Transverse colon (tissue), 4 donors: ENCODE results near the gene SLC17A9. TPM values are rescaled to one million over a fixed set of nuclear protein-coding genes. Genes with fewer than 3 reads are reported as not detected.

Experiments used
- DNase-seq: peaks from one replicate; pipeline ENCODE4 v3.0.0-alpha.2; 2019
- H3K27ac ChIP-seq, 4 donors: fragments of 200-600 bp; sonication (generic); 2 replicates each; pipeline ENCODE4 v1.5.1; 2016 to 2018; ENCODE audit warnings: inconsistent platforms in 4 of 4
- H3K27me3 ChIP-seq: fragments of 200-600 bp; sonication (generic); 2 replicates; pipeline ENCODE4 v1.5.1; 2017; ENCODE audit warnings: inconsistent platforms
- H3K36me3 ChIP-seq, 4 donors: fragments of 200-600 bp; sonication (generic); 2 replicates each; pipeline ENCODE4 v1.5.1; 2017 to 2019; ENCODE audit warnings: inconsistent platforms in 4 of 4
- H3K4me1 ChIP-seq, 4 donors: fragments of 200-600 bp; sonication (generic); 2 replicates each; pipeline ENCODE4 v1.5.1; 2017 to 2020; ENCODE audit warnings: inconsistent platforms in 4 of 4
- H3K4me3 ChIP-seq, 4 donors: fragments of 200-600 bp; sonication (generic); 1 replicate in 1 of 4; 2 replicates in 3 of 4; pipeline versions ENCODE4 v1.5.1 to v1.6.1; 2017 to 2019; ENCODE audit warnings: inconsistent platforms in 4 of 4
- H3K9me3 ChIP-seq, 2 donors: fragments of 200-600 bp; sonication (generic); 2 replicates each; pipeline ENCODE4 v1.5.1; 2017 to 2019; ENCODE audit warnings: inconsistent platforms in 2 of 2
- EP300 ChIP-seq: sonication (generic); formaldehyde crosslinking; IDR thresholded peaks from one replicate; pipeline ENCODE4 v1.6.1; 2017; ENCODE audit warnings: antibody characterized with exemption, low read depth
- POLR2A ChIP-seq: fragments of 450-650 bp; IDR thresholded peaks from one replicate; pipeline ENCODE4 v1.6.1; 2016; ENCODE audit warnings: antibody characterized with exemption, mild to moderate bottlenecking, moderate library complexity
- POLR2AphosphoS5 ChIP-seq, 3 donors: sonication (generic); formaldehyde crosslinking; IDR thresholded peaks; one replicate each; pipeline ENCODE4 v1.6.1; 2016; ENCODE audit warnings: antibody characterized with exemption in 3 of 3
- WGBS, 2 donors: methylation state at CpG; one replicate each; pipeline ENCODE4 v1.1.5; 2018; ENCODE audit warnings: low coverage in 1 of 2; 5-methylcytosine and 5-hydroxymethylcytosine counted together
- in situ Hi-C, 4 donors: fragments of 200-750 bp; cut with MboI; loops; one replicate each; pipeline versions ENCODE4 v1.15.0 to v1.15.1; 2017; ENCODE audit warnings: low sequenced_read_pairs in 3 of 4, low pct_ligation_motif_present in 1 of 4, low pct_unique_long_range_greater_than_20kb in 1 of 4
- intact Hi-C: fragments of 100-400 bp; cut with DNase I; formaldehyde crosslinking; loops from one replicate; pipeline ENCODE4 v1.15.1; 2023; ENCODE audit warnings: low total_unique reads
- total RNA-seq, 4 donors: library from RNA; depleted of rRNA; stranded (reverse); fragments of >200 nt; gene quantifications; one replicate each; pipeline ENCODE4 v1.1.0, GENCODE V29; 2016
- TF ChIP-seq, protein P1 (sequence below), 5 experiments: fragments of 200-600 bp in 3 of 5; fragments of 450-650 bp in 2 of 5; sonication (generic) in 3 of 5; IDR thresholded peaks; 1 replicate in 2 of 5; 2 replicates in 3 of 5; pipeline ENCODE4 v1.5.1; 2016 to 2017; ENCODE audit warnings: antibody characterized with exemption in 5 of 5, inconsistent platforms in 3 of 5, mild to moderate bottlenecking in 2 of 5, moderate library complexity in 1 of 5

SLC17A9 gene
- total RNA-seq, 4 donors from 2014 or later = 2.8 to 32.9 (median 4.6) TPM

DNA sequence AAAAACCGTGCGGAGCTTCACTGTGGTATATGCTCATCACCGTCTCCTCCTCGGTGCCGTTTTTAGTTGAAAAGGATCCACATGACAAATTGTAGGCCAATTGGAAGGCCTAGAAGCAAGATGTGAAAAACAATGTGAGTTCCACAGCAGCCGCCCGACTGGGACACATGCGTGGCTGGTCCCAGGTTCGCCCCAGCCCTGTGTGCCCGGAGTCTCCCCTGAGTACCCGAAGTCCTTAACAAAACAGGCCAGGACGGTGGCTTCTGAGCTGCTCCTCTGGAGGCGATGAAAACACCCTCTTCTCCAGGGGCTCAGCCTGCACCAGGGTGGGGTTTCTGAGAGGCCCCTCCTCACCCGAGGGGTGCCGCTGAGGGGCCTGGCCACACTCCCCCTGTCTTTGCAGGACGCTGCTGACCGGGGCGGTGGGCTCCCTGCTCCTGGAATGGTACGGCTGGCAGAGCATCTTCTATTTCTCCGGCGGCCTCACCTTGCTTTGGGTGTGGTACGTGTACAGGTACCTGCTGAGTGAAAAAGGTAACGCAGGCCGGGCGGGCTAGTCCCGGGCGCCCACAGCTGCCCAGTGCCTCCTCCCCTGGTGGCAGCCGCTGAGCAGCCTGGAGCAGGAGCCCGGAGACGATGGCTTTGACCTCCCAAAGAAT is 9.8 kb downstream of the SLC17A9 start:
- no peaks in the 10 kb centered on the region for H3K36me3 ChIP-seq
- intact Hi-C loops (no loop called here), in situ Hi-C loops (no loop called here)
- no peaks in the 10 kb centered on the region for H3K4me1 ChIP-seq
- TF ChIP-seq POLR2A (no peak), EP300 (no peak), POLR2AphosphoS5 (IDR thresholded peaks at IDR 0.05) (no peak)
- TF ChIP-seq, protein P1, sequence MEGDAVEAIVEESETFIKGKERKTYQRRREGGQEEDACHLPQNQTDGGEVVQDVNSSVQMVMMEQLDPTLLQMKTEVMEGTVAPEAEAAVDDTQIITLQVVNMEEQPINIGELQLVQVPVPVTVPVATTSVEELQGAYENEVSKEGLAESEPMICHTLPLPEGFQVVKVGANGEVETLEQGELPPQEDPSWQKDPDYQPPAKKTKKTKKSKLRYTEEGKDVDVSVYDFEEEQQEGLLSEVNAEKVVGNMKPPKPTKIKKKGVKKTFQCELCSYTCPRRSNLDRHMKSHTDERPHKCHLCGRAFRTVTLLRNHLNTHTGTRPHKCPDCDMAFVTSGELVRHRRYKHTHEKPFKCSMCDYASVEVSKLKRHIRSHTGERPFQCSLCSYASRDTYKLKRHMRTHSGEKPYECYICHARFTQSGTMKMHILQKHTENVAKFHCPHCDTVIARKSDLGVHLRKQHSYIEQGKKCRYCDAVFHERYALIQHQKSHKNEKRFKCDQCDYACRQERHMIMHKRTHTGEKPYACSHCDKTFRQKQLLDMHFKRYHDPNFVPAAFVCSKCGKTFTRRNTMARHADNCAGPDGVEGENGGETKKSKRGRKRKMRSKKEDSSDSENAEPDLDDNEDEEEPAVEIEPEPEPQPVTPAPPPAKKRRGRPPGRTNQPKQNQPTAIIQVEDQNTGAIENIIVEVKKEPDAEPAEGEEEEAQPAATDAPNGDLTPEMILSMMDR (IDR thresholded peaks at IDR 0.05) = no peak
- no peak for DNase-seq
- H3K4me3 ChIP-seq = no peak overlapping the region
- H3K27ac ChIP-seq = no peak overlapping the region
- WGBS, 2 donors = 93% methylated on average over 5 to 30 of the region's 30 CpGs
- H3K27me3 ChIP-seq = no peaks in the 10 kb centered on the region
- no peaks in the 10 kb centered on the region for H3K9me3 ChIP-seq

DNA sequence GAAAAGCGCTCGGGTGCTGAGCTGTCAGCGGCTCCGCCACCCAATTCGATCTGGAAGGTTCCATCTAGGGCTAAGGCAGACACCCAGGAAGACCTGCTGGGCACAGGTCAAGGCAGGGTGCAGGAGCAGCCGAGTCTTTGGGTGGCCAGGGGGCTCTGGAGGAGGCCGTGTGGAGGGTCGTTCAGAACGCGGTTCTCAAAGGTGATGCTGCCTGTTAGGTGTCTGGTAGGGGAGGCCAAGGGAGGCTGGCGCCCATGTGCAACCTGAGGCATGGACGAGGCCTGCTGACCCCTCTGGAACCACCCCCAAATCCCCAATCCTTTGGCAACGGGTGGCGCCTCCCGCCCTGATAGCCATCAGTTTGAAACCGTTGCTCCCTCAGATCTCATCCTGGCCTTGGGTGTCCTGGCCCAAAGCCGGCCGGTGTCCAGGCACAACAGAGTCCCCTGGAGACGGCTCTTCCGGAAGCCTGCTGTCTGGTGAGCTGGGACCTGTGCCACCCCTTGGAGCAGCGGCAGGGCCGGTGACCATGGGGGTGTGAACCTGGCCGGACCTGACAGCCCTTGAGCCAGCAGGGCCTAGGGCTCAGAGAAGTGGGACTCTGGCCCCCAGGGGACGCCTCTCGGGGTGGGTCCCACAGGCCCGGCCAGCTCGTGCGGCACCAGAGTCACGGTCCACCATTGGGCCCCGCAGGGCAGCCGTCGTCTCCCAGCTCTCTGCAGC is 10.5 kb downstream of the SLC17A9 start:
- DNase-seq = no peak
- in situ Hi-C loops = no loop called here
- WGBS, 2 donors = 90% methylated on average over 25 of the region's 32 CpGs; no CpG with 5 or more reads in 1 of the 2 donors
- Histone ChIP-seq H3K27me3 (no peaks in the 10 kb centered on the region), H3K36me3 (no peaks in the 10 kb centered on the region), H3K4me3 (no peak overlapping the region), H3K9me3 (no peaks in the 10 kb centered on the region), H3K4me1 (no peaks in the 10 kb centered on the region), H3K27ac (no peak overlapping the region)
- intact Hi-C loops = no loop called here
- TF ChIP-seq EP300 (no peak), POLR2A (no peak), POLR2AphosphoS5 (IDR thresholded peaks at IDR 0.05) (no peak)
- TF ChIP-seq, protein P1 (IDR thresholded peaks at IDR 0.05) = no peak

DNA sequence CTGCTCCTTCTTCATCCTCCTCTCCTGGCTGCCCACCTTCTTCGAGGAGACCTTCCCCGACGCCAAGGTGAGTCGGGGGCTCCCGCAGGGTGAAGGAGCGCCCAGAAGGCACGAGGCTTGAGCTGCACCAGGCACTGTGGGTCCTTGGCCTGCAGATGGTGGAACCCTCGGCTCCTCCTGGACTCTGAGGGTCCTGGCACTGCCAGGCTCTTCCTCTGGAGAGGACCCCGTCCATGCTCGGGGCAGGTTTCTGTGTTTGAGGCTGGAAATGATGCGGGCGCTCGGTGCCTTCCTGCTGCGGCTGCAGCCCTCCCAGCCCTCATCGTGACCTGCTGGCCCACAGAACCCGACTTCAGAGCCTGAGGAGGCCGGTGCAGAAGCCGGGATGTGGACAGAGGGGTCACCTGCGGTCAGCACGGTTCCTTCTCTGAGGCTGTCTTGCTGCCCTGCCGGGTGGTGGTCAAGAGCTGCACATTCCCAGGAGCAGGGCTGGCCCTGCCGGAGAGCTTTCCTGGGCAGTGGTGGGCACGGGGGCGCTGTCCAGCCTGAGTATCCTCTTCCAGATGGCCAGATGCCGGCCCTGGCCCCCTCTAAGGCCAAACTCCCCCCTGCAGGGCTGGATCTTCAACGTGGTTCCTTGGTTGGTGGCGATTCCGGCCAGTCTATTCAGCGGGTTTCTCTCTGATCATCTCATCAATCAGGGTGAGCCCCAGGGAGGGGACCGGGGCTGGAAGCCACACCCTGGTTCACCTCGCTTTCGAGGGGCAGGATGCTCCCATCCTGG is 11.3 kb downstream of the SLC17A9 start:
- Histone ChIP-seq H3K36me3 (no peaks in the 10 kb centered on the region), H3K4me3 (no peak overlapping the region), H3K9me3 (no peaks in the 10 kb centered on the region), H3K27me3 (no peaks in the 10 kb centered on the region), H3K4me1 (no peaks in the 10 kb centered on the region), H3K27ac (no peak overlapping the region)
- in situ Hi-C loops (no loop called here), intact Hi-C loops (no loop called here)
- WGBS, 2 donors = 87% methylated on average over 21 of the region's 32 CpGs; no CpG with 5 or more reads in 1 of the 2 donors
- no peak for DNase-seq
- TF ChIP-seq POLR2AphosphoS5 (IDR thresholded peaks at IDR 0.05) (no peak), POLR2A (no peak), EP300 (no peak)
- TF ChIP-seq, protein P1 (IDR thresholded peaks at IDR 0.05) = no peak

DNA sequence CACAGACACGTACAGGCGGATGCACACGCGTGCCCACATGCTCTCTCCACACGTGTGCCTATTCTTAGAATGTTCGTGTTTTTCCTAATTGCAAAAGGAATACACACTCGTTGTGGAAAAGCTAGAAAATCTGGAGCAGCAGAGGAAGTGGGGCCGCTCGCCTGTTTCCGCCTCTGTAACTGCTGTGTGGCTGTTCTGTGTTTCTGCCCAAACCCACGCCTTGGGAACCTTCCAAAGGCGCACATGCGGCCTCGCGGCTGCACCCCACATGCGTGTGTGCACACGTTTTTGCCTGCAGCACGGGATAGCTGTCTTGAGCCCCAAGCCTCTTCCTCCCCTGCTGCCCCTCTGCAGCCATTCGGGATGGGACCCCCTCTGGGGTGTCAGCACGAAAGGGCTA is 12.2 kb downstream of the SLC17A9 start:
- H3K27me3 ChIP-seq = peaks cover 5% of the 10 kb centered on the region
- H3K27ac ChIP-seq = no peak overlapping the region
- no peak overlapping the region for H3K4me3 ChIP-seq
- no peaks in the 10 kb centered on the region for H3K9me3 ChIP-seq
- DNase-seq = no peak
- in situ Hi-C loops (no loop called here), intact Hi-C loops (no loop called here)
- WGBS, 2 donors = 74 to 83% methylated on average over 6 to 20 of the region's 20 CpGs
- no peaks in the 10 kb centered on the region for H3K4me1 ChIP-seq
- H3K36me3 ChIP-seq = no peaks in the 10 kb centered on the region
- TF ChIP-seq POLR2AphosphoS5 (IDR thresholded peaks at IDR 0.05) (no peak), EP300 (no peak), POLR2A (no peak)
- TF ChIP-seq, protein P1 (IDR thresholded peaks at IDR 0.05) = no peak
